DOHH2 (cell line): ENCODE data around the gene MET.

ENCODE experiments used
- H3F3A ChIP-seq: fragments of 200-600 bp; sonication (generic), shearing (Covaris generic); 2 replicates; pipeline ENCODE4 v1.6.0; 2016; ENCODE audit warnings: antibody characterized with exemption, mild to moderate bottlenecking; ENCODE audit not compliant: control insufficient read depth, insufficient read depth
- H3K27ac ChIP-seq: fragments of 200-600 bp; sonication (generic); 2 replicates; pipeline ENCODE4 v1.5.1; 2014; ENCODE audit warnings: low read depth, mild to moderate bottlenecking, low read length, moderate library complexity
- H3K27me3 ChIP-seq: fragments of 200-600 bp; sonication (generic); 2 replicates; pipeline ENCODE4 v1.6.1; 2014; ENCODE audit warnings: mild to moderate bottlenecking, low read length, mixed read lengths; ENCODE audit not compliant: control insufficient read depth
- H3K36me3 ChIP-seq: fragments of 200-600 bp; sonication (generic); 2 replicates; pipeline ENCODE4 v1.6.1; 2014; ENCODE audit warnings: mild to moderate bottlenecking, low read length, moderate library complexity, mixed read lengths; ENCODE audit not compliant: control insufficient read depth
- H3K4me1 ChIP-seq: fragments of 200-600 bp; sonication (generic); 2 replicates; pipeline ENCODE4 v1.6.1; 2014; ENCODE audit warnings: mild to moderate bottlenecking, low read length, mixed read lengths; ENCODE audit not compliant: control insufficient read depth
- H3K4me2 ChIP-seq: fragments of 200-600 bp; sonication (generic); 2 replicates; pipeline ENCODE4 v1.6.0; 2014; ENCODE audit warnings: mild to moderate bottlenecking, low read length, moderate library complexity
- H3K4me3 ChIP-seq: fragments of 200-600 bp; sonication (generic); 2 replicates; pipeline ENCODE4 v1.5.1; 2014; ENCODE audit warnings: mild to moderate bottlenecking, low read length, mixed read lengths
- H3K79me2 ChIP-seq: fragments of 200-600 bp; sonication (generic); 2 replicates; pipeline ENCODE4 v1.6.1; 2014; ENCODE audit warnings: mild to moderate bottlenecking, low read length, mixed read lengths; ENCODE audit not compliant: control insufficient read depth
- H3K9me2 ChIP-seq: fragments of 200-600 bp; sonication (generic); replicated peaks from 2 replicates; pipeline ENCODE4 v1.6.1; 2014; ENCODE audit warnings: mild to moderate bottlenecking, low read length, mixed read lengths; ENCODE audit not compliant: control insufficient read depth
- H3K9me3 ChIP-seq: fragments of 200-600 bp; sonication (generic); 2 replicates; pipeline ENCODE4 v1.6.1; 2014; ENCODE audit warnings: antibody characterized with exemption, low read length, mixed read lengths; ENCODE audit not compliant: control insufficient read depth, insufficient read depth
- H4K20me1 ChIP-seq: fragments of 200-600 bp; sonication (generic); 2 replicates; pipeline ENCODE4 v1.6.0; 2014; ENCODE audit warnings: low read depth, mild to moderate bottlenecking, antibody characterized with exemption, low read length, moderate library complexity; ENCODE audit not compliant: control insufficient read depth, insufficient read depth
- EZH2phosphoT487 ChIP-seq: fragments of 200-600 bp; sonication (generic); IDR thresholded peaks from 2 replicates; pipeline ENCODE4 v1.6.1; 2017; ENCODE audit warnings: borderline replicate concordance, mild to moderate bottlenecking, antibody characterized with exemption, low read length, moderate library complexity, mixed read lengths
- TF ChIP-seq, protein P1 (sequence below): fragments of 200-600 bp; sonication (generic); IDR thresholded peaks from one replicate; pipeline ENCODE4 v1.5.1; 2014; ENCODE audit warnings: antibody characterized with exemption, mild to moderate bottlenecking, low read depth, low read length; ENCODE audit not compliant: poor library complexity, severe bottlenecking

The MET gene

DNA sequence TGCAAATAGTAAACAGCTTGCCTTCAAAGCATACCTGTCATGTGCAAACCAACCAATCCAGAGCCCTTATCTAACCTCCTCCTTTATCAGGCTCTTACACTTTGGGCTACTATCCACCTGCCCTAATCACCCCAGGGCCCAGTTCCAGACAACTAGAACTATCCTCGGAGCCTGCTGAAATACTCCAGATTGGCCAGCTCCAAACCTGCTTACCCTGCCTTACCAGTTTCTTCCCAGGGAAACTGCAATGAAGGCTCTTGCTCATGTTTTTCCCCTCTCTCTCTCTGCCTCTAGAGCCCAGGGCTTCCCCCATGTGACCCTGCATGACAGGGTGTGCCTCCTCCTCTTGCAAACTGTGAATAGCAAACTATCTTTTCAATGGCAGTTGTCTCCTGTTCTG is 109.0 kb downstream of the MET start:
- Histone ChIP-seq H3K4me1 (no peaks in the 10 kb centered on the region), H3K9me3 (no peaks in the 10 kb centered on the region), H3K79me2 (no peaks in the 10 kb centered on the region), H3K9me2 (no peaks in the 10 kb centered on the region), H3K27ac (no peak overlapping the region), H3K36me3 (no peaks in the 10 kb centered on the region), H3K27me3 (0 out of 2 replicates have a peak, but pooled peaks cover 4% of the 10 kb centered on the region), H3K4me3 (no peak overlapping the region), H4K20me1 (no peaks in the 10 kb centered on the region), H3F3A (no peaks in the 10 kb centered on the region), H3K4me2 (no peak overlapping the region)
- TF ChIP-seq, protein P1, sequence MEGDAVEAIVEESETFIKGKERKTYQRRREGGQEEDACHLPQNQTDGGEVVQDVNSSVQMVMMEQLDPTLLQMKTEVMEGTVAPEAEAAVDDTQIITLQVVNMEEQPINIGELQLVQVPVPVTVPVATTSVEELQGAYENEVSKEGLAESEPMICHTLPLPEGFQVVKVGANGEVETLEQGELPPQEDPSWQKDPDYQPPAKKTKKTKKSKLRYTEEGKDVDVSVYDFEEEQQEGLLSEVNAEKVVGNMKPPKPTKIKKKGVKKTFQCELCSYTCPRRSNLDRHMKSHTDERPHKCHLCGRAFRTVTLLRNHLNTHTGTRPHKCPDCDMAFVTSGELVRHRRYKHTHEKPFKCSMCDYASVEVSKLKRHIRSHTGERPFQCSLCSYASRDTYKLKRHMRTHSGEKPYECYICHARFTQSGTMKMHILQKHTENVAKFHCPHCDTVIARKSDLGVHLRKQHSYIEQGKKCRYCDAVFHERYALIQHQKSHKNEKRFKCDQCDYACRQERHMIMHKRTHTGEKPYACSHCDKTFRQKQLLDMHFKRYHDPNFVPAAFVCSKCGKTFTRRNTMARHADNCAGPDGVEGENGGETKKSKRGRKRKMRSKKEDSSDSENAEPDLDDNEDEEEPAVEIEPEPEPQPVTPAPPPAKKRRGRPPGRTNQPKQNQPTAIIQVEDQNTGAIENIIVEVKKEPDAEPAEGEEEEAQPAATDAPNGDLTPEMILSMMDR = no peak
- no peak for TF ChIP-seq EZH2phosphoT487

DNA sequence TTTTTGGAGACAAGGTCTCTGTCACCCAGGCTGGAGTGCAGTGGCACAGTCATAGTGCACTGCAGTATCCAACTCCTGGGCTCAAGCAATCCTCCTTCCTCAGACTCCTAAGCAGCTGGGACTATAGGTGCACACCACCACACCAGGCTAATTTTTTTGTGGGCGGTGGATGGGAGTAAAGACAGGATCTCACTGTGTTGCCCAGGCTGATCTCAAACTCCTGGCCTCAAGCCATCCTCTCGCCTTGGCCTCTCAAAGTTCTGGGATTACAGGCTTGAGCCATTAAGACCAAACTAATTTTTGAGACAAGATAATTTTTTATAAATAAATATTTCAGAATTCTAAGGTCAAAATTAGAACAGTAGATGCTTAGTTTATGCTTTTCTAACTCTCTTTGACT is 109.6 kb downstream of the MET start:
- no peaks in the 10 kb centered on the region for H3K36me3 ChIP-seq
- H3K9me3 ChIP-seq = no peaks in the 10 kb centered on the region
- H3K4me2 ChIP-seq = no peak overlapping the region
- TF ChIP-seq, protein P1 = no peak
- no peak for TF ChIP-seq EZH2phosphoT487
- no peaks in the 10 kb centered on the region for H4K20me1 ChIP-seq
- H3K9me2 ChIP-seq = no peaks in the 10 kb centered on the region
- H3K27me3 ChIP-seq = 0 out of 2 replicates have a peak, but pooled peaks cover 4% of the 10 kb centered on the region
- no peak overlapping the region for H3K27ac ChIP-seq
- no peaks in the 10 kb centered on the region for H3F3A ChIP-seq
- H3K79me2 ChIP-seq = no peaks in the 10 kb centered on the region
- H3K4me3 ChIP-seq = no peak overlapping the region
- no peaks in the 10 kb centered on the region for H3K4me1 ChIP-seq

- H3K27me3 ChIP-seq = 0 out of 2 replicates have a peak, but pooled peaks cover 4% of the 10 kb centered on the region
- no peak for TF ChIP-seq EZH2phosphoT487
- TF ChIP-seq, protein P1 = no peak
- H3K4me3 ChIP-seq = no peak overlapping the region
- H3K27ac ChIP-seq = no peak overlapping the region
- no peak overlapping the region for H3K4me2 ChIP-seq
- H3K4me1 ChIP-seq = no peaks in the 10 kb centered on the region
- no peaks in the 10 kb centered on the region for H3K9me3 ChIP-seq
- no peaks in the 10 kb centered on the region for H3K79me2 ChIP-seq
- no peaks in the 10 kb centered on the region for H3F3A ChIP-seq
- no peaks in the 10 kb centered on the region for H3K36me3 ChIP-seq
- no peaks in the 10 kb centered on the region for H3K9me2 ChIP-seq
- H4K20me1 ChIP-seq = no peaks in the 10 kb centered on the region
These were observed 110.2 kb downstream of the MET start for GRCh38 chr7:116782177-116782711.
